Naive B cell (primary cell): ENCODE measurements around the gene KCNIP2. TPM values are rescaled to one million over a fixed set of nuclear protein-coding genes. Genes with fewer than 3 reads are reported as not detected.

Experiments
- ATAC-seq, 2 donors: fragments of 150-1000 bp; cut with Tn5 transposase; 2 replicates each; pipeline ENCODE4 v1.10.0; 2021; ENCODE audit warnings: low read depth in 2 of 2, mild to moderate bottlenecking in 2 of 2, moderate library complexity in 2 of 2
- DNase-seq: peaks from one replicate; pipeline ENCODE4 v3.0.0; 2022
- H3K27ac Mint-ChIP-seq, 6 donors: one replicate each; pipeline ENCODE4 v1.8.0; 2020 to 2022; ENCODE audit warnings: mild to moderate bottlenecking in 6 of 6, mixed read lengths in 6 of 6, moderate library complexity in 5 of 6, inconsistent platforms in 2 of 6
- H3K27me3 Mint-ChIP-seq, 3 donors: one replicate each; pipeline ENCODE4 v1.8.0; 2021 to 2022; ENCODE audit warnings: mixed read lengths in 3 of 3, mild to moderate bottlenecking in 1 of 3
- H3K36me3 Mint-ChIP-seq, 2 donors: one replicate each; pipeline ENCODE4 v1.8.0; 2020 to 2022; ENCODE audit warnings: mixed read lengths in 2 of 2, inconsistent platforms in 1 of 2, mild to moderate bottlenecking in 1 of 2
- H3K4me1 Mint-ChIP-seq, 3 donors: one replicate each; pipeline ENCODE4 v1.8.0; 2020 to 2022; ENCODE audit warnings: mixed read lengths in 3 of 3, inconsistent platforms in 1 of 3, mild to moderate bottlenecking in 1 of 3, moderate library complexity in 1 of 3
- H3K4me3 Mint-ChIP-seq, 8 donors: one replicate each; pipeline ENCODE4 v1.8.0; 2020 to 2022; ENCODE audit warnings: mild to moderate bottlenecking in 8 of 8, mixed read lengths in 8 of 8, moderate library complexity in 8 of 8, inconsistent platforms in 2 of 8
- H3K9me3 Mint-ChIP-seq, 7 donors: one replicate each; pipeline ENCODE4 v1.8.0; 2020 to 2022; ENCODE audit warnings: mixed read lengths in 7 of 7, mild to moderate bottlenecking in 5 of 7, inconsistent platforms in 2 of 7, moderate library complexity in 1 of 7
- polyA plus RNA-seq, 6 donors: library from polyadenylated mRNA; unstranded; fragments of 300-500 nt; fragmentation: Illumina TruSeq; gene quantifications; one replicate each; pipeline ENCODE4 v1.2.3, GENCODE V29; 2021; ENCODE audit warnings: low read depth in 6 of 6

The KCNIP2 gene
- polyA plus RNA-seq, 6 donors from 2014 or later: 12.9 to 56.1 (median 32.8) TPM

DNA sequence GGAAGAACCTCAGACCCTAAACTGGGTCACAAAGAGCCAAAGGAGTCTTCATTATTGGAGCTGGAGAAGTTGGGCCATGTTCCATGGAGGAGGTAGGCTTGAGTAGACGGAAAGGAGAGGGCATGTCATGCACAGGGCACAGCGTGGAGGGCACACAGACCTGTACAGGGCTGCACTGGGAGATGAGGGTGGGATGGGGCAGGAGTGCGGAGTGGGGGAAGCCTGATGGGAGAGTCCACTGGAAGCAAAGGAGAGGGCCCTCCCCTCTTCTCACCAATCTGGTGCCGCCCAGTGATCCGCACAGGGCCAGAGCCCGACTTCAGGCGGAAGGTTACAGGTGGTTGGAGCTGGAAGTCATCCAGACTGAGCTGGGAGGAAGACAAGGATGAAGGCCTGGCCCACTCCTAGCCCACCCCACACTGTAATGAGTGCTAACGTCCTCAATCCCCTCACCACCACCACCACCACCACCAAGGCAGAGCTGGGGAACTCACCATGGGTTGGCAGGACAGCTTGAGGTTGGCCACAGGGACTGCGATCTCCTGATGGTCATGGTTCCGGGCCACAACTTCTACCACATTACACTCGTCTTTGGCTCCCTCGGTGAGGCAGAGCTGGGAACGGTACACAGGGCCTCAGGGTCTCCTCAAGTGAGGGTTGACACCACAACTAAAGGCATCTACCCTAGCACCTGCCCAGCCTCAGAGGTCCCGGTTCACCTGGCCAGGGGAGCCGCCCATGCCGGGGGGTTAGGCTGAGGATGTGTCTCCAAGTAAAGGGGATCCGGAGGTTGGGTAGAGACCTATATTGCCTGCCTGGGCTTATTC, 61.4 kb downstream of the KCNIP2 start:
- ATAC-seq: no peak

DNA sequence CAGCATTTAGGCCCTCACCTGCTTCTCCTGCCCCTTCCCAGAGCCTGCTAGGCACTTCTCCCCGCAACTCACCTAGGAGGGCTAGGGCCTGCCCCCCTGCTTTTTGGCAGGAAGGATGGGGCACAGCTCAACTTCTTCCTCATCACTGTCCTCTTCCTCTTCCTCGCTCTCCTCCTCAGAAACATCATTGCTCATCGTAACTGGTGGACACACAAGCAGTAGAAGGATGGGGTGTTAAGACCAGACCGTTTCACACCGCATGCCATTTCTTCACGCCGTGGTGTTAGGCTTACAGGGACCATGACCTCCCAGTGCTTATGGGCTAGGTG, 62.0 kb downstream of the KCNIP2 start:
- peaks cover 16 to 29% (median 28%) of the 10 kb centered on the region in 3 donors for H3K27me3 Mint-ChIP-seq
- ATAC-seq (no peak), DNase-seq (no peak)
- peak overlapping the region in 6 of 8 donors; percentile 60 to 100 (median 77) for H3K4me3 Mint-ChIP-seq
- H3K27ac Mint-ChIP-seq: peak overlapping the region in 2 of 6 donors; percentile 62 to 72
- H3K9me3 Mint-ChIP-seq: no peaks in the 10 kb centered on the region
- H3K36me3 Mint-ChIP-seq: peaks cover 0 to 8% of the 10 kb centered on the region in 2 donors
- H3K4me1 Mint-ChIP-seq: peaks cover 63 to 68% (median 67%) of the 10 kb centered on the region in 3 donors

More for the DNA sequence above, 61.4 kb downstream of the KCNIP2 start:
- Mint-ChIP-seq H3K4me3 (peak overlapping the region; percentile 88 to 100 (median 99)), H3K4me1 (peaks cover 57 to 64% (median 64%) of the 10 kb centered on the region in 3 donors), H3K27ac (peak overlapping the region in 3 of 6 donors; percentile 62 to 92 (median 72)), H3K36me3 (peaks cover 2 to 8% of the 10 kb centered on the region in 2 donors), H3K9me3 (no peaks in the 10 kb centered on the region), H3K27me3 (peaks cover 16 to 23% (median 22%) of the 10 kb centered on the region in 3 donors)
- DNase-seq: no peak

DNA sequence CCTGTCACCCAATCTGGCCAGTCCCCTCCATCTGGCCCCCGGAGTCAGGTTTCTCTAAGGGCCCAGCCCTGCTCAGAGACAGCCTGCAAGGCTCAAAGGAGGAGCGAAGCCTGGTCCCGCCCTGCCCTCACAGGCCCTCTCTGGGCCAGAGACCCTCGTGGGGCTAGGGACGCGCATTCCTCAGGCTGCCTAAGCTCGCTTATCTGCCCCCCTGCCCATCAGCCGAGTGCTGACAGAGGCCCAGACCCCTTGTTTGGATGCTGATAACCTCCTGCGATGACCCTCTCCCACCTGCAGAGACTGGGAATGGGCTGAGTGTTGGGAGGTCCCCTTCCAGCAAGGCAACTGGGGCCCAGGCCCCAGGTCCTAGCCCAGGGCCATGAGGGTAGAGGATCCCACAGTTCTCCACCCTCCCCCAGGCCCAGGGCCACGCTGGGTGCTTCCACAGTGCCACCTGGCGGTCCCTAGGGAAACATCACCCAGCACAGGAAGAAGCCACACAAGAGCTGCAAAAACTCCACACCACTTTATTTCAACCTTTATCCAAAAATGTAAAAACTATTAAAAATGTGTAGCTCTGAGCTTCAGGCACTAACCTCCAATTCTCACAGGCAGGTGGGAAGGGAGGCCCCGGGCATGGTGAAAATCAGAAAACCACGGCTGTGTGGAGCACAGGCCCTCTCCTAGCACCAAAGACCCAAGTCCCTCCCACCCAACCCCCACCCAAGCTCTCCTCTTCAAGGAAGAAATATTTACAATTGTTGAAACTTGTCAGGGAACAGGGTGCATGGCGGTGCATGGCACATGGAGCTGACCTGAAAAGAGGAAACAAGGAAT, 62.6 kb downstream of the KCNIP2 start:
- ATAC-seq (peak; percentile 44 to 53), DNase-seq (peak; percentile 68)
- Mint-ChIP-seq H3K27ac (peak overlapping the region in 1 of 6 donors; percentile 76), H3K4me3 (peak overlapping the region; percentile 60 to 99 (median 76)), H3K4me1 (peaks cover 64 to 68% (median 66%) of the 10 kb centered on the region in 3 donors), H3K36me3 (peaks cover 0 to 6% of the 10 kb centered on the region in 2 donors), H3K9me3 (no peaks in the 10 kb centered on the region), H3K27me3 (peaks cover 16 to 30% (median 30%) of the 10 kb centered on the region in 3 donors)

DNA sequence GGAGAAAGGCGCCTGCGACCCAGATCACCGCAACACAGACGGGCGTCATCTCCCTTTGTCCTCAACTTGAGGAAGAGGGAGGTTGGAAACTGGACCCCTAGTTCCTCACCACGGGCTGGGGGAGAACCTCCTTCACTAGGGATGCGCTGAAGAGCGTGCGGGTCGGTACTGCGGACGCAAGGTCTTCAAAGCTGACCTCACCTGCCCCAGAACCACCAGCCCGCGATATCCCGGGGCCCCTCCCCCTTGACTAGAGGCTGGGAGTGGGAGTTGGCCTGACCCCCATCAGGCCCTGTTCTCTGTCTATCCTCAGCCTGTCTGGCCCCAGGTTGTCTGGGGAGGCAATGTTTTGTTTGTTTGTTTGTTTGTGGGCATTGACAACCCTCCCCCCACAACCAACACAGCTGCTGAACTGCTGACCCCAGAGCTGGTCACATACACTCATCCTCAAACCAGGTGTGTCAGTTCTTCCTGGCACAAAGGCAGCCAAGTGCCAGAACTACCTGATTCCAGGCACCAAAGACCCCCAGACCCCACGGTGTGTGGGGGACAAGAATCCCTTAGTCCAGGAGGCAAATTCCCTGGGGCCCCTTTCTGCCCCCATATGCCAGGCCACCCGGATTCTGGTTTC, 63.3 kb downstream of the KCNIP2 start:
- no peaks in the 10 kb centered on the region for H3K36me3 Mint-ChIP-seq
- H3K4me1 Mint-ChIP-seq: peaks cover 61 to 63% (median 62%) of the 10 kb centered on the region in 3 donors

DNA sequence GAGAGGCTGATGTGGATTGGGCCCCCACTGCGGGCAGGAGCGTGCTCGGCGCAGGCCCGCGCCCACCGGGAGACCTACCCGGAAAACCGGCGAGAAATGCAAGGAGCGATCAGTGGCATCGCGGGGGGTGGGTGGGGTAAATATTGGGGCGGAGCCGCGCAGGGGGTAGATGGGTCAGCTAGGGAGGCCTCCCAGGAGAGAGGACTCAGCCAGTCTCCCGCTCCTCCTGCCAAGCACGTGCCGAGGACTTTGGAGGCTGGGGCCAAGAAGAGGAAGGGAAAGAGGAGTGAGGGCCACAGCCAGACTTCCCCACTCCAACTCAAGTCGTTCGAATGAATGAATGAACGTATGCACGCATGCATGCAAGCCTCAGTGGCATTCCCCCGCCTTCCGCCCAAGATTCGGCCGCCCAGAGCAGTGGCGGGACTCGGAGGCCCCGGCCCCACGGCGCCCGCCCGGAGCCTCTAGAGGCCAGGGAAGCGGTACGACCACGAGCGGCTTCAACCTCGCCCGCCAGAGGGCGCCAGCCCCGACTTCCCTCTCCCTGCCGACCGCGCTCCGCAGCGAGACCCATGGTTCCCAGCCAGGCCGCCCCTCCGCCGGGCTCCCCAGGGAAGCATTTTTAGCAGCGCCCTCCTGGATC, 63.9 kb downstream of the KCNIP2 start:
- H3K27me3 Mint-ChIP-seq: peaks cover 18 to 37% (median 34%) of the 10 kb centered on the region in 3 donors

More for the DNA sequence above, 63.3 kb downstream of the KCNIP2 start:
- ATAC-seq (peak; percentile 1), DNase-seq (no peak)
- Mint-ChIP-seq H3K27ac (peak overlapping the region in 2 of 6 donors; percentile 63 to 81), H3K4me3 (peak overlapping the region; percentile 76 to 91 (median 84)), H3K9me3 (no peaks in the 10 kb centered on the region), H3K27me3 (peaks cover 16 to 31% (median 30%) of the 10 kb centered on the region in 3 donors)

DNA sequence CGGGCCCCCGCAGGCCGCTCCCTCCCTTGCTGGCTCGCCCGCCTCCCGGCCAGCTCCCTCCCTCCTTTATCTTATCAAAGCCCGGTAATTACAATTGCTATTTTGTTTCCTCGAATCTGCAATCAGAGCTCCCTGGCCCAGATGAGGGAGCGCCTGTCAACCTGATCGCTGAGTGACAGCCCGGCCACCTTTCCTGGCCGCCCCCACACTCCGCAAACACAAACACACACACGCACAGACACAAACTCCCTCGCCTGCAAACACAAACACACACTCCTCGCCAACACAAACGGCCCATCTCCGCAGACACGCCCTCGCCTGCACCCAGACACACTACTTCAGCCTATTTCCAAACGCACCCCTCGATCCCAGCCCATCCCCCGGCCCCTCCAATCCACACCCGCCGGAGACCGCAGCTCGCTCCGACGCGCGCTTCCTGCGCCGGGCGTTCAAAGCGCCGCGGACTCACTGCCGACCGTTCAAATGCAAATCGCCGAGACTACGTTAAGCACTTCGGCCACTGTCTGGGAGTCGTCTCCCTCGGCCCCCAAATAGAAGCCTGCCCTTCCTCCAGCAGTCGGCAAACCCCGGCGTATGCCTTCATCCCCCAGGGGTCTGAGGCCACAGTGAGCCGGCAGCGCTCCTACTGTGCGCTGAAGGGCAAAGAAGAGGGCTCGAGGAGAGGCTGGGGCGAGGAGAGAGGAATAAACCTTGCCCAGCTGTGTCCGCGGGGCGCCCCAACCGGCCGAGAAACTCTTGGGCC, 64.6 kb downstream of the KCNIP2 start:
- H3K36me3 Mint-ChIP-seq: no peaks in the 10 kb centered on the region
- ATAC-seq (peak; percentile 14 to 20), DNase-seq (peak; percentile 25)
- peaks cover 23 to 44% (median 41%) of the 10 kb centered on the region in 3 donors for H3K27me3 Mint-ChIP-seq
- peak overlapping the region in 2 of 6 donors; percentile 15 to 58 for H3K27ac Mint-ChIP-seq
- H3K9me3 Mint-ChIP-seq: no peaks in the 10 kb centered on the region
- H3K4me3 Mint-ChIP-seq: peak overlapping the region; percentile 76 to 91 (median 84)
- peaks cover 61 to 70% (median 63%) of the 10 kb centered on the region in 3 donors for H3K4me1 Mint-ChIP-seq

More for the DNA sequence above, 63.9 kb downstream of the KCNIP2 start:
- ATAC-seq: peak; percentile 68 to 70
- DNase-seq: peak; percentile 82
- Mint-ChIP-seq H3K9me3 (no peaks in the 10 kb centered on the region), H3K4me1 (peaks cover 60 to 68% (median 62%) of the 10 kb centered on the region in 3 donors), H3K36me3 (no peaks in the 10 kb centered on the region), H3K4me3 (peak overlapping the region; percentile 76 to 91 (median 84)), H3K27ac (peak overlapping the region in 1 of 6 donors; percentile 63)

DNA sequence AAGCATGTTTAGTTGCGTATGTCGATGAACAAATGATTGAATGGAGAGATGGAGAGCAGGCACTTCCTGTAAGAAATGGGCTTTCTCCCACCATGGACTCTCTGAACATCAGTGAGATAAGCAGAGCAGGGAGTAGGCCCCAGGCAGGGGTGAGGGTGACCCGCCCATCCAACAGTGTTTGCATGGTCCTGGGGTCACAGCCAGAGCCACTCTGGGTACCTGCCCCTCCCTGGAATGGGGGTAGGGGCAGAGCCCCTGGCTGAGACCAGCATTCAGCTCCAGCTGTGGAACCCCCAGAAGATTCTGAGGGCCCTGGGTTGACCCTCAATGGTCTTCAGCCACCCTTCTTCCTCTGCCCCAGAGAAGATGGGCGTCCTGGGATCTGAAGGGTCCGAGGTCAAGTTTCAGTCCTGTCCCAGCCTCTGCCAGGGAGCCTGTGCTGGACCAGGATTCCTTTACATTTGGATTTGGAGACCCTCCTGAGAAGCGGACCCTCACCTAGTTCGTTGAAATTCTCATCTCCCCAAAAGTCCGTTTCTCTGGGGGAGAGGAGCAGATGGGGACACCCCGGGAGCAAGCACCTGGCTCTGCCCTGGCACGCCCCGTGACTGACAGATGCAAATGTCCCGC, 65.3 kb downstream of the KCNIP2 start:
- H3K27me3 Mint-ChIP-seq: peaks cover 30 to 51% (median 48%) of the 10 kb centered on the region in 3 donors
- H3K4me3 Mint-ChIP-seq: peak overlapping the region; percentile 17 to 89 (median 80)
- H3K4me1 Mint-ChIP-seq: peaks cover 60 to 70% (median 63%) of the 10 kb centered on the region in 3 donors
- H3K36me3 Mint-ChIP-seq: no peaks in the 10 kb centered on the region
- H3K9me3 Mint-ChIP-seq: no peaks in the 10 kb centered on the region
- DNase-seq (no peak), ATAC-seq (no peak)
- no peak overlapping the region for H3K27ac Mint-ChIP-seq

DNA sequence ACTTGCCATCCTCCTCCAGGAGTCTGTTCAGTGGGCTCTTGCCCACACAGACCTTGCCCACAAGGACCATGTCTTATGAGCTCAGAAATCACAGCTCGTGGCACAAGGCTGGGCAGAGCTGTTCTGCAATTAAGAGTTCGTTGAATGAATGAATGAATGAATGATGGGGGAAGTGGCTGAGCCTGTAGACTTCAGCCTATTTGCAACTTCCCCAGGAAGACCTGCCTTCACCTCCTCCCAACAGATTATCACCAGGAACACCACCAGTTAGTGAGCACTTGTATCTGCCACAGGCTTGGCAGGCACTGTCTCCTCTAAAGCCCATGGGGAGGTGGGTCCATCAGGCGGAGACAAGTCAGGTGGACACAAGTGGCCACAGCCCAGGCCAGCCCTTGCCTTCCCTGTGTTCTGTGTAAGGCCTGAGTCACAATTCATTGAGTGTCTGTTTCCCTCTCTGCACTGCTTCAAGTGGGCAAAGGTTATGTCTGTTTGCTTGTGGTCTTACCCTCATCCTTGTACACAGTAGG, 65.9 kb downstream of the KCNIP2 start:
- H3K27ac Mint-ChIP-seq: no peak overlapping the region
- DNase-seq (no peak), ATAC-seq (no peak)
- H3K9me3 Mint-ChIP-seq: no peaks in the 10 kb centered on the region
- H3K4me1 Mint-ChIP-seq: peaks cover 54 to 66% (median 58%) of the 10 kb centered on the region in 3 donors
- no peaks in the 10 kb centered on the region for H3K36me3 Mint-ChIP-seq
- peak overlapping the region in 7 of 8 donors; percentile 38 to 86 (median 76) for H3K4me3 Mint-ChIP-seq
- peaks cover 35 to 57% (median 54%) of the 10 kb centered on the region in 3 donors for H3K27me3 Mint-ChIP-seq

DNA sequence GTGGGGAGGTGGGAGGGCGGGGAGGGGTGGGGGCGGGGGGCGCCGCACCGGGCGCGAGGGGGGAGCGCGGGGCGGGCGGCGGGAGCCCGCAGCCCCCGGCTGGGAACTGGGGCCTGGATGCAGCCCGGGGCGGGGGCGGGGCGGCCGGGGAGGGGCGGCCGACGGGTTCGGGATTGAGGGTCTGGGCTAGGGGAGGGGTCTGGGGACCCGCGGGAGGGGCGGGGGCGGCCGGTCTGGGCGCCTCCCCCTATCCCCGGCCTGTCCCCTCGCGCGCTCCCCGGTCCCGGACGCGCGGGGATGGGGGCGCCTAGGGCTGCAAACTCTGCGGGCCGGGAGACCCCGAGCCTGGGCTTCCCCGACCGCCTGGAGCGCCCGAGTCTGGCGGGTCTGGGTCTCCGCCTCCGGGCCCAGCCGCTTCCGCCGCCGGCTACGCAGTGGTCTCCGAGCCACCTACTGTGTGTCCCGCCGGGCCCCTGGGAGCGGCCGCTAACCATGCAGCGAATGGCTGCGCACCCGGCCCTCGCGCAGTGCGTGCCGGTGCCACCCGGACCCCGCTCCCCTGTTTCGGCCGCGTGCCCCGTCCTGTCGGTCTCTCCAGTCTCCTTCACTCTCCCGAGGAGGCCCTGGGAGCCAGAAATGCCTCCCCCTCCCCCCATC, 67.3 kb downstream of the KCNIP2 start:
- peaks cover 46 to 69% (median 68%) of the 10 kb centered on the region in 3 donors for H3K27me3 Mint-ChIP-seq
- H3K4me1 Mint-ChIP-seq: peaks cover 40 to 56% (median 48%) of the 10 kb centered on the region in 3 donors

More for the DNA sequence above, 67.3 kb downstream of the KCNIP2 start:
- H3K4me3 Mint-ChIP-seq: peak overlapping the region in 6 of 8 donors; percentile 57 to 90 (median 80)
- ATAC-seq (no peak), DNase-seq (no peak)
- peak overlapping the region in 2 of 6 donors; percentile 69 to 72 for H3K27ac Mint-ChIP-seq
- H3K36me3 Mint-ChIP-seq: no peaks in the 10 kb centered on the region
- H3K9me3 Mint-ChIP-seq: no peaks in the 10 kb centered on the region
